MCF 10A (cell line): ENCODE measurements around the gene ZNF316. TPM values are rescaled to one million over a fixed set of nuclear protein-coding genes. Genes with fewer than 3 reads are reported as not detected.

Source experiments
- BruUV-seq: library from RNA; stranded (reverse); fragments of 400-500 nt; replicated peaks from 2 replicates; lab custom pipeline; 2021; lab: Mats Ljungman, UMichigan
- CTCF ChIA-PET: fragments of 300-600 bp; sonication (Branson Sonifier 250); formaldehyde crosslinking; extraction: SDS; loops from one replicate; lab custom pipeline; 2021; ENCODE audit warnings: antibody characterized with exemption, inconsistent platforms; lab: Yijun Ruan, JAX
- POLR2A ChIA-PET: fragments of 300-600, 350-650 bp; sonication (Branson Sonifier 250); formaldehyde crosslinking; extraction: SDS; loops from one replicate; lab custom pipeline; 2020; ENCODE audit warnings: antibody characterized with exemption, inconsistent platforms; lab: Yijun Ruan, JAX
- DNase-seq: peaks from one replicate; pipeline ENCODE4 v3.0.0-alpha.2; 2018; ENCODE audit not compliant: unreplicated experiment
- H3K27ac Mint-ChIP-seq: one replicate; pipeline ENCODE4 v1.8.0; 2022; ENCODE audit warnings: mild to moderate bottlenecking, low read depth, mixed read lengths; ENCODE audit not compliant: unreplicated experiment
- H3K27me3 Mint-ChIP-seq: one replicate; pipeline ENCODE4 v1.8.0; 2022; ENCODE audit warnings: mixed read lengths; ENCODE audit not compliant: insufficient read depth, unreplicated experiment
- H3K36me3 Mint-ChIP-seq: one replicate; pipeline ENCODE4 v1.8.0; 2022; ENCODE audit warnings: mild to moderate bottlenecking, moderate library complexity, mixed read lengths; ENCODE audit not compliant: insufficient read depth, unreplicated experiment
- H3K4me1 Mint-ChIP-seq: one replicate; pipeline ENCODE4 v1.8.0; 2022; ENCODE audit warnings: mixed read lengths; ENCODE audit not compliant: insufficient read depth, unreplicated experiment
- H3K4me3 Mint-ChIP-seq: one replicate; pipeline ENCODE4 v1.8.0; 2022; ENCODE audit warnings: mild to moderate bottlenecking, moderate library complexity, mixed read lengths; ENCODE audit not compliant: unreplicated experiment
- H3K9me3 Mint-ChIP-seq: one replicate; pipeline ENCODE4 v1.8.0; 2022; ENCODE audit warnings: mixed read lengths; ENCODE audit not compliant: unreplicated experiment
- intact Hi-C: fragments of 100-400 bp; cut with micrococcal nuclease; formaldehyde crosslinking; loops from 2 replicates; pipeline ENCODE4 v1.14.1; 2022
- total RNA-seq: library from RNA; stranded (reverse); gene quantifications from 2 replicates; pipeline ENCODE4 v1.2.3, GENCODE V29; 2022
- TF ChIP-seq, protein P1 (sequence below): fragments of 200-600 bp; IDR thresholded peaks from one replicate; pipeline ENCODE4 v1.8.0; 2022; ENCODE audit warnings: antibody characterized with exemption, mild to moderate bottlenecking; ENCODE audit not compliant: unreplicated experiment

ZNF316 gene
- total RNA-seq, 1 experiment from 2014 or later: 27.1 TPM

DNA sequence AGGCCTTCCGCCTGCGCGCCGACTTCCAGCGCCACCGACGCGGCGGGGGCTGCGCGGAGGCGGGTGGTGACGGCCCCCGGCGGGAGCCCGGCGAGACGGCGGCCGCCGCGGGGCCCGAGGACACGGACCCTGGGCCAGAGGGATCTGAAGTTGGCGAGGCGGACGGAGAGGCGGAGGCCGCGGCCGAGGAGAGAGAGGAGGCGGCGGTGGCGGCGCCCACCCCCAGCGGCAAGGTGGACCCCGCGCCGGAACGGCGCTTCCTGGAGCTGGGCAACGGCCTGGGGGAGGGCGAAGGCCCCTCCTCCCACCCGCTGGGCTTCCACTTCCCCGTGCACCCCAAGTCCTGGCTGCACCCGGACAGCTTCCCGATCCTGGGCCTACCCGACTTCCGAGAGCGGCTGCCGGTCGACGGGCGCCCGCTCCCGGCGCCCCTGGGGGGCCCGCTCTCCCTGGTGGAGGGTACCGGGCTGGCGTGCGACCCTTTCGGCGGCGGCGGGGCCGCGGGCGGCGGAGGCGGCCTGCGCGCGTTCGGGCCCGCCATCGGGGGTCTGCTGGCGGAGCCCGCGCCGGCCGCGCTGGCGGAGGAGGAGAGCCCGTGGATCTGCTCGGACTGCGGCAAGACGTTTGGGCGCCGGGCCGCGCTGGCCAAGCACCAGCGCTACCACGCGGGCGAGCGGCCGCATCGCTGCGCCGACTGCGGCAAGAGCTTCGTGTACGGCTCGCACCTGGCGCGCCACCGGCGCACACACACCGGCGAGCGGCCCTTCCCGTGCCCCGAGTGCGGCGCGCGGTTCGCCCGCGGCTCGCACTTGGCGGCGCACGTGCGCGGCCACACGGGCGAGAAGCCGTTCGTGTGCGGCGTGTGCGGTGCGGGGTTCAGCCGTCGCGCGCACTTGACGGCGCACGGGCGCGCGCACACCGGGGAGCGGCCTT lies 16.2 kb downstream of the ZNF316 start:
- BruUV-seq: no TSS peak
- Mint-ChIP-seq H3K9me3 (no peaks in the 10 kb centered on the region), H3K36me3 (peaks cover 54% of the 10 kb centered on the region), H3K4me1 (no peaks in the 10 kb centered on the region), H3K27ac (no peak overlapping the region), H3K4me3 (no peak overlapping the region), H3K27me3 (no peaks in the 10 kb centered on the region)
- ChIA-PET POLR2A (no interaction called here), CTCF (interaction anchor here (0.6 kb wide), 1 partner anchor 46 kb away, joined by 3 read pairs; no protein-coding TSS in a partner anchor)
- TF ChIP-seq, protein P1, sequence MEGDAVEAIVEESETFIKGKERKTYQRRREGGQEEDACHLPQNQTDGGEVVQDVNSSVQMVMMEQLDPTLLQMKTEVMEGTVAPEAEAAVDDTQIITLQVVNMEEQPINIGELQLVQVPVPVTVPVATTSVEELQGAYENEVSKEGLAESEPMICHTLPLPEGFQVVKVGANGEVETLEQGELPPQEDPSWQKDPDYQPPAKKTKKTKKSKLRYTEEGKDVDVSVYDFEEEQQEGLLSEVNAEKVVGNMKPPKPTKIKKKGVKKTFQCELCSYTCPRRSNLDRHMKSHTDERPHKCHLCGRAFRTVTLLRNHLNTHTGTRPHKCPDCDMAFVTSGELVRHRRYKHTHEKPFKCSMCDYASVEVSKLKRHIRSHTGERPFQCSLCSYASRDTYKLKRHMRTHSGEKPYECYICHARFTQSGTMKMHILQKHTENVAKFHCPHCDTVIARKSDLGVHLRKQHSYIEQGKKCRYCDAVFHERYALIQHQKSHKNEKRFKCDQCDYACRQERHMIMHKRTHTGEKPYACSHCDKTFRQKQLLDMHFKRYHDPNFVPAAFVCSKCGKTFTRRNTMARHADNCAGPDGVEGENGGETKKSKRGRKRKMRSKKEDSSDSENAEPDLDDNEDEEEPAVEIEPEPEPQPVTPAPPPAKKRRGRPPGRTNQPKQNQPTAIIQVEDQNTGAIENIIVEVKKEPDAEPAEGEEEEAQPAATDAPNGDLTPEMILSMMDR: no peak
- intact Hi-C loops: no loop called here
- DNase-seq: no peak

DNA sequence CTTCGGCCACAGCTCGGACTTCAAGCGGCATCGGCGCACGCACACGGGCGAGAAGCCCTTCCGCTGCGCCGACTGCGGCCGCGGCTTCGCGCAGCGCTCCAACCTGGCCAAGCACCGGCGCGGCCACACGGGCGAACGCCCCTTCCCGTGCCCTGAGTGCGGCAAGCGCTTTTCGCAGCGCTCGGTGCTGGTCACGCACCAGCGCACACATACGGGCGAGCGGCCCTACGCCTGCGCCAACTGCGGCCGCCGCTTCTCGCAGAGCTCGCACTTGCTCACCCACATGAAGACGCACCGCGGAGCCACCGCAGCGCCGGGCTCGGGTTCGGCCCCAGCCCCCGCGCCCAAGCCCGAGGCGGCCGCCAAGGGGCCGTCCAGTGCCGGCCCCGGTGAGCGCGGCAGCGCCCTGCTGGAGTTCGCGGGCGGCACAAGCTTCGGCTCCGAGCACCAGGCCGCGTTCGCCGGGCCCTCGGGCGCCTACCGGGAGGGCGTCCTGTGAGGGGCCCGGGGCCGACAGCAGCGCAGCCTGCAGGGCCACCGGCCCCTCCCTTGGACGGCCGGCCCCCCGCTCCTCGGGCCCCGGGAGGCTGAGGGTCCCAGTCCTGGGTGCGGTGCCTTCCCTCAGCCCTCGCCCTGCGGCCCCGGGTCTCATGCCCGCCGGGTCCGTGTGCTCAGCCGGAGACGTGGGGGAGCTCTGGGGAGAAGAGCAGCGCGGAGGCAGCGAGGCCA lies 17.2 kb downstream of the ZNF316 start:
- H3K27ac Mint-ChIP-seq: no peak overlapping the region
- H3K9me3 Mint-ChIP-seq: no peaks in the 10 kb centered on the region
- intact Hi-C loops: no loop called here
- CTCF ChIA-PET: no interaction called here
- BruUV-seq: no TSS peak
- TF ChIP-seq, protein P1: no peak
- peaks cover 50% of the 10 kb centered on the region for H3K36me3 Mint-ChIP-seq
- no peak overlapping the region for H3K4me3 Mint-ChIP-seq
- H3K27me3 Mint-ChIP-seq: no peaks in the 10 kb centered on the region
- no peaks in the 10 kb centered on the region for H3K4me1 Mint-ChIP-seq
- DNase-seq: no peak
- POLR2A ChIA-PET: no interaction called here

DNA sequence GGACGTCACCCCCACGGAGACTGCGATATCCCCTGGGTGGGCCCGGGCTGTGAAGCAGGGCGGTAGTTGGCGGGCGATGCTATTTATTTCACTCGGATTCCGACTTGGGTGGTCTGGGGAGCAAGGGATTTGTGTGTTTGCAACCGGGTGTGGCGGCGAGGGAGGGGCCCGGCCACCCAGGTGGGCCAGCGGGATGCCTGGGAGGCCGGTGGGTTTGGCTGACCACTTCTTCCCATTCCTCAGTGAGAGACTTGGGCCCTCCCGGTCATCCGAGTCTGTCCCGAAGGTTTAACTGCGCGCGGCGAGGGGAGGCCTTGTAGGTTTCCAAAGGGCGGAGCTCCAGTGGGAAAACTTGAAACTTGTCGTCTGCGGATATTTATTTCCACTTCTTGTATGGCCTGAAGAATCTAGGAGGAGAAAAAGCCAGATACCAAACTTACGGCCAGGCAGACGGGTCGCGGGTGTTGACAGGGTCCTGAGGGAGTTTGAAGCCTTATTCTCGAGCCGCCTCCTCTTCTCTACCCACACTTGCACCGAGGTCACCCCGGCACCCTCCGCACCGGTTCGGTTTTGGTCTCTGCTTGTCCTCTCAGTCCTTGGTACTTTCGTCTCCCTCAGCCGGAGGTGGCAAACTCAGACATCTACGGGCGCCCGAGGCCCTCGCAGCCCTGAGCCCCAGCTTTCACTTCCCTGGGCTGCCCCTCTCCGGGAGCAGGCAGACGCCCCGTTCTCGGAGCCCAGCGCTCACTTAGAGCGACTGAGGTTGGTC lies 17.9 kb downstream of the ZNF316 start:
- no peaks in the 10 kb centered on the region for H3K9me3 Mint-ChIP-seq
- TF ChIP-seq, protein P1: no peak
- H3K36me3 Mint-ChIP-seq: peaks cover 50% of the 10 kb centered on the region
- no peaks in the 10 kb centered on the region for H3K4me1 Mint-ChIP-seq
- CTCF ChIA-PET: interaction anchor here (0.6 kb wide), 1 partner anchor 19 kb away, joined by 3 read pairs; no protein-coding TSS in a partner anchor
- intact Hi-C loops: no loop called here
- no peaks in the 10 kb centered on the region for H3K27me3 Mint-ChIP-seq
- TSS peak; percentile 15 for BruUV-seq
- no peak overlapping the region for H3K27ac Mint-ChIP-seq
- no peak for DNase-seq
- POLR2A ChIA-PET: no interaction called here
- no peak overlapping the region for H3K4me3 Mint-ChIP-seq
